Stimulated activated naive B cell treated with anti-CD40 and anti-IgM and Interleukin-4, amounts not matched to agents 10 μg/mL and 1 μg/mL and 100 μg/mL, for 72 hours (primary cell): ENCODE measurements around the gene VIT.

Experiments used
- ATAC-seq, 2 donors: fragments of 150-1000 bp; cut with Tn5 transposase; replicated peaks; 2 replicates each; pipeline ENCODE4 v1.10.0; 2021; ENCODE audit warnings: moderate library complexity in 1 of 2
- DNase-seq: peaks from one replicate; pipeline ENCODE4 v3.0.0; 2021
- H3K27ac Mint-ChIP-seq: one replicate; pipeline ENCODE4 v1.8.0; 2022; ENCODE audit warnings: mild to moderate bottlenecking, mixed read lengths
- H3K27me3 Mint-ChIP-seq, 2 donors: one replicate each; pipeline ENCODE4 v1.8.0; 2022; ENCODE audit warnings: mixed read lengths in 2 of 2
- H3K36me3 Mint-ChIP-seq, 2 donors: one replicate each; pipeline ENCODE4 v1.8.0; 2022; ENCODE audit warnings: mixed read lengths in 2 of 2, mild to moderate bottlenecking in 1 of 2
- H3K4me1 Mint-ChIP-seq, 2 donors: one replicate each; pipeline ENCODE4 v1.8.0; 2022; ENCODE audit warnings: mixed read lengths in 2 of 2, mild to moderate bottlenecking in 1 of 2
- H3K4me3 Mint-ChIP-seq, 2 donors: one replicate each; pipeline ENCODE4 v1.8.0; 2022; ENCODE audit warnings: mild to moderate bottlenecking in 2 of 2, mixed read lengths in 2 of 2, moderate library complexity in 1 of 2
- H3K9me3 Mint-ChIP-seq, 2 donors: one replicate each; pipeline ENCODE4 v1.8.0; 2022; ENCODE audit warnings: mixed read lengths in 2 of 2, mild to moderate bottlenecking in 1 of 2

The VIT gene

GRCh38 chr2:36693825-36694224 is 2.7 kb upstream of the VIT start:
- no peak for ATAC-seq
- no peaks in the 10 kb centered on the region for H3K4me1 Mint-ChIP-seq
- no peaks in the 10 kb centered on the region for H3K9me3 Mint-ChIP-seq
- DNase-seq: no peak
- H3K36me3 Mint-ChIP-seq: no peaks in the 10 kb centered on the region
- H3K27ac Mint-ChIP-seq: no peak overlapping the region
- no peak overlapping the region for H3K4me3 Mint-ChIP-seq
- H3K27me3 Mint-ChIP-seq: peaks cover 0 to 5% of the 10 kb centered on the region in 2 donors

GRCh38 chr2:36695746-36696415 is 626 bp upstream of the VIT start:
- H3K4me1 Mint-ChIP-seq: no peaks in the 10 kb centered on the region
- no peak for DNase-seq
- no peaks in the 10 kb centered on the region for H3K36me3 Mint-ChIP-seq
- no peaks in the 10 kb centered on the region for H3K9me3 Mint-ChIP-seq
- H3K27me3 Mint-ChIP-seq: no peaks in the 10 kb centered on the region
- ATAC-seq: no peak
- H3K27ac Mint-ChIP-seq: no peak overlapping the region
- no peak overlapping the region for H3K4me3 Mint-ChIP-seq

- no peaks in the 10 kb centered on the region for H3K9me3 Mint-ChIP-seq
- no peak for ATAC-seq
- DNase-seq: no peak
- H3K36me3 Mint-ChIP-seq: no peaks in the 10 kb centered on the region
- H3K27ac Mint-ChIP-seq: no peak overlapping the region
- H3K4me3 Mint-ChIP-seq: no peak overlapping the region
- no peaks in the 10 kb centered on the region for H3K4me1 Mint-ChIP-seq
- no peaks in the 10 kb centered on the region for H3K27me3 Mint-ChIP-seq
Observed at GRCh38 chr2:36697424-36698066, 1.0 kb downstream of the VIT start.

- no peak for DNase-seq
- Mint-ChIP-seq H3K27me3 (no peaks in the 10 kb centered on the region), H3K36me3 (no peaks in the 10 kb centered on the region), H3K4me3 (no peak overlapping the region), H3K27ac (no peak overlapping the region), H3K4me1 (no peaks in the 10 kb centered on the region), H3K9me3 (no peaks in the 10 kb centered on the region)
- ATAC-seq: no peak
Observed at GRCh38 chr2:36698993-36699392, 2.5 kb downstream of the VIT start.

GRCh38 chr2:36700311-36700710 is 3.8 kb downstream of the VIT start:
- Mint-ChIP-seq H3K4me3 (no peak overlapping the region), H3K36me3 (no peaks in the 10 kb centered on the region), H3K9me3 (no peaks in the 10 kb centered on the region), H3K27me3 (no peaks in the 10 kb centered on the region), H3K27ac (no peak overlapping the region), H3K4me1 (no peaks in the 10 kb centered on the region)
- DNase-seq (no peak), ATAC-seq (no peak)

- no peak overlapping the region for H3K4me3 Mint-ChIP-seq
- ATAC-seq: no peak
- no peaks in the 10 kb centered on the region for H3K36me3 Mint-ChIP-seq
Observed at GRCh38 chr2:36701391-36701795, 4.9 kb downstream of the VIT start.

GRCh38 chr2:36701918-36702317 is 5.4 kb downstream of the VIT start:
- no peak for DNase-seq

More at GRCh38 chr2:36701391-36701795, 4.9 kb downstream of the VIT start:
- no peaks in the 10 kb centered on the region for H3K27me3 Mint-ChIP-seq
- H3K27ac Mint-ChIP-seq: no peak overlapping the region
- no peak for DNase-seq
- no peaks in the 10 kb centered on the region for H3K9me3 Mint-ChIP-seq
- H3K4me1 Mint-ChIP-seq: peaks cover 0 to 2% of the 10 kb centered on the region in 2 donors

GRCh38 chr2:36702781-36703180 is 6.3 kb downstream of the VIT start:
- H3K4me1 Mint-ChIP-seq: peaks cover 0 to 2% of the 10 kb centered on the region in 2 donors
- ATAC-seq (no peak), DNase-seq (no peak)
- no peaks in the 10 kb centered on the region for H3K9me3 Mint-ChIP-seq
- H3K27ac Mint-ChIP-seq: no peak overlapping the region
- no peak overlapping the region for H3K4me3 Mint-ChIP-seq
- H3K36me3 Mint-ChIP-seq: no peaks in the 10 kb centered on the region
- H3K27me3 Mint-ChIP-seq: no peaks in the 10 kb centered on the region

More at GRCh38 chr2:36701918-36702317, 5.4 kb downstream of the VIT start:
- Mint-ChIP-seq H3K4me1 (peaks cover 0 to 2% of the 10 kb centered on the region in 2 donors), H3K9me3 (no peaks in the 10 kb centered on the region), H3K4me3 (no peak overlapping the region), H3K27me3 (no peaks in the 10 kb centered on the region), H3K36me3 (no peaks in the 10 kb centered on the region), H3K27ac (no peak overlapping the region)
- ATAC-seq: no peak

GRCh38 chr2:36704475-36705150 is 8.1 kb downstream of the VIT start:
- H3K36me3 Mint-ChIP-seq: no peaks in the 10 kb centered on the region
- H3K4me1 Mint-ChIP-seq: peaks cover 0 to 2% of the 10 kb centered on the region in 2 donors
- H3K4me3 Mint-ChIP-seq: no peak overlapping the region
- H3K9me3 Mint-ChIP-seq: no peaks in the 10 kb centered on the region
- DNase-seq (no peak), ATAC-seq (no peak)
- no peak overlapping the region for H3K27ac Mint-ChIP-seq
- peaks cover 0 to 9% of the 10 kb centered on the region in 2 donors for H3K27me3 Mint-ChIP-seq

- H3K4me1 Mint-ChIP-seq: peaks cover 0 to 2% of the 10 kb centered on the region in 2 donors
- H3K4me3 Mint-ChIP-seq: no peak overlapping the region
- no peak overlapping the region for H3K27ac Mint-ChIP-seq
- no peaks in the 10 kb centered on the region for H3K36me3 Mint-ChIP-seq
- peaks cover 1 to 2% of the 10 kb centered on the region in 2 donors for H3K9me3 Mint-ChIP-seq
- ATAC-seq (no peak), DNase-seq (no peak)
- peaks cover 0 to 9% of the 10 kb centered on the region in 2 donors for H3K27me3 Mint-ChIP-seq
Observed at GRCh38 chr2:36705326-36706020, 9.0 kb downstream of the VIT start.

GRCh38 chr2:36706021-36706876 is 9.7 kb downstream of the VIT start:
- Mint-ChIP-seq H3K36me3 (no peaks in the 10 kb centered on the region), H3K27ac (no peak overlapping the region), H3K4me3 (no peak overlapping the region), H3K4me1 (peaks cover 0 to 2% of the 10 kb centered on the region in 2 donors), H3K27me3 (peaks cover 0 to 9% of the 10 kb centered on the region in 2 donors), H3K9me3 (peaks cover 5 to 9% of the 10 kb centered on the region in 2 donors)
- DNase-seq (no peak), ATAC-seq (no peak)

- Mint-ChIP-seq H3K4me3 (no peak overlapping the region), H3K27ac (no peak overlapping the region), H3K36me3 (no peaks in the 10 kb centered on the region), H3K9me3 (peaks cover 5 to 9% of the 10 kb centered on the region in 2 donors), H3K4me1 (peaks cover 0 to 2% of the 10 kb centered on the region in 2 donors), H3K27me3 (peaks cover 0 to 9% of the 10 kb centered on the region in 2 donors)
- DNase-seq (no peak), ATAC-seq (no peak)
Observed at GRCh38 chr2:36707050-36707449, 10.5 kb downstream of the VIT start.

- H3K36me3 Mint-ChIP-seq: no peaks in the 10 kb centered on the region
- no peak for ATAC-seq
- no peak overlapping the region for H3K27ac Mint-ChIP-seq
- H3K27me3 Mint-ChIP-seq: peaks cover 0 to 9% of the 10 kb centered on the region in 2 donors
- no peak for DNase-seq
- H3K9me3 Mint-ChIP-seq: peaks cover 5 to 9% of the 10 kb centered on the region in 2 donors
- H3K4me1 Mint-ChIP-seq: peaks cover 0 to 2% of the 10 kb centered on the region in 2 donors
- H3K4me3 Mint-ChIP-seq: no peak overlapping the region
Observed at GRCh38 chr2:36708041-36708741, 11.7 kb downstream of the VIT start.
